GM19438 (cell line): ENCODE measurements around the gene CADPS2.
"Not testable (repeated sequence)": the region's sequence is repeated elsewhere in the genome, so short reads cannot be mapped to it uniquely, and the experiment has no call there.

Experiments
- ATAC-seq: cut with Tn5 transposase; IDR thresholded peaks from one replicate; pipeline ENCODE4 v1.9.1; 2021; ENCODE audit warnings: low read depth; ENCODE audit not compliant: unreplicated experiment

Gene CADPS2

DNA sequence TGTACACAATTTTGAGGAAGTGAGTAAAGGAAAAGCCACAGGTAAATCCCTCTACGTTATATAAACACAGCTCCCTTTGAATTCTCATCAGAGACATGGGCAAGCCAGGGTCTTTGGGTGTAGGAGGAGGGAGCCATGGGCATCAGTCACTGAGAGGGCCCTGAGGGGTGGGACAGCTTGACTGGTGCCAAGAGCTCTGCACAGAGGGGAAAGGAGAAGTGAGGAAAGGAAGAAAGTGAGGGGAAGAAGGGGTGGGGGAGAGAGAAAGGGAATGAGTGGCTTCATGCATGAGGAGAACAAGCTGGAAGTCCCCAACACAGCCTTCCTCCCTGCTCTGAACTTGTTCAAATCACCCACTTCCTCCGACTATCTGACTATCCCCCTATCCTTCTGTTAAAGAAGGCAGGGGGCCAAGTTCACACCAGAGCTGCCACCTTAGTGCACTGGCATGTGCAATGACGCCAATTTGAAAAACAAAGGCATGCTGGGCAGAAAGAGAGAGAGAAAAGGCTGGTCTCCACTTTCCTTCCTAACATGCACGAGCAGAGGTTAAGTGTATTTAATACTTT is 167.2 kb downstream of the CADPS2 start:
- ATAC-seq, result no peak

DNA sequence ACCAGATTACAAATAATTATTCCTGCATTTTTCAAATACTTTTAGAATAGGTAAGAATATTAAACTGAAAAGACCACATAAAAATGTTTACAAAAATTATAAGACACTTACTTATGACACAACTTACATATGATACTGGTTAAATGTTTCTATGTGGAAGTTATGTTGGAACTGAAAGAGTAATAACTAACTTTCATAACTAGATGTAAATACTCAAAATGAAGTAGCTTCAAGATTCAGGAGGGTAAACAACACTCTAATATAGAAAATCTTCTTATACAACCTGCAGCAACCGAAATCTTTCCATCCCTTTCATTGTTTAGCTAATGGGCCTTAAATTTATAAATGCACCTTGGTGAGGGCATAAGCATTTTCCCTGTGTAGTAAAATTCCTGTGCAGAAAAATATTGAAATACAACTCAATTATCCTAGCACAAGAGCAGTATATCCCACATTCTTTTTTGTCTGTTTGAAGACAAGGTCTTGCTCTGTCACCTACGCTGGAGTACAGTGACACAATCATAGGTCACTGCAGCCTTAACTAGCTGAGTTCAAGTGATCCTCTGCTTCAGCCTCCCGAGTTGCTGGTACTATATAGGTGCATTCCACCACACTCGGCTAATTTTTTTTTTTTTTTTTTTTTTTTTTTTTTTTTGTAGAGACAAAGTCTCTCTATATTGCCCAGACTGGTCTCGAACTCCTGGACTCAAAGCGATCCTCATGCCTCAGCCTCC is 168.7 kb downstream of the CADPS2 start:
- ATAC-seq, result no peak

DNA sequence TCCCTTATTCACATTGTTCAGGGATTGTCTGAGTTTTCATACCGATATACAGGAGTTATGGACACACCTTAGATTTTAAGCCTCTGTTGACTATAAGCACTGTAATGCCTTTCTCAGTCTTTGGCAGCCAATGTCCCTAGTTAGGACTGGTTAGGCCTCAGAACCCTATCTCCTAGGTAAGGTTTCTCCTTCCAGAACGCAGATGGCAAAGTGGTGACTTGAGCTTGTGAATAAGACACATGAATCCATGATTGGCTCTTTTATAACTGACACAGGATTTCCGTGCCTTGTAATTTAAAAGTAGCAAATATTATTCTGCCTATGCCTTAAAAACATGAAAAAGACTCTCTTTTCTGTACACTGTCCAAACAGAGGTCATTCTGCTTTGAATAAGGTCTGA is 171.1 kb downstream of the CADPS2 start:
- no peak for ATAC-seq

DNA sequence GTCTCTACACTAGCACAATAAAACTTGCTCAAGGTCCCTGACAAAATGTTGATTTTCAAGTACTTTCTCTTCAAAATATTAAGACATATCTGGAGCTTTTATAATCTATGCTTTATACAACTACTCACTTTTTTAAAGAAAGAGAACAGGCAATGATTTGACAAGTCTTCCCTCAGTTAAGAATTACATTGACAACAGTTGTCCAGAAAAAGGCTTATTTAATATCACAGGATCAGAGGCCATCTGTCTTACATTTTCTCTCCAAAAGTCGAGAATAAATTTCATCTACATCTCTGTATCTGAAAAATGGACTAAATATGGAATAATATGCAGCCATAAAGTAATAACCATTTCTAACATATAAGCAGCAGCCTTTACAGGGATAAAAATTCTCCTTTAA is 175.3 kb downstream of the CADPS2 start:
- no peak for ATAC-seq

DNA sequence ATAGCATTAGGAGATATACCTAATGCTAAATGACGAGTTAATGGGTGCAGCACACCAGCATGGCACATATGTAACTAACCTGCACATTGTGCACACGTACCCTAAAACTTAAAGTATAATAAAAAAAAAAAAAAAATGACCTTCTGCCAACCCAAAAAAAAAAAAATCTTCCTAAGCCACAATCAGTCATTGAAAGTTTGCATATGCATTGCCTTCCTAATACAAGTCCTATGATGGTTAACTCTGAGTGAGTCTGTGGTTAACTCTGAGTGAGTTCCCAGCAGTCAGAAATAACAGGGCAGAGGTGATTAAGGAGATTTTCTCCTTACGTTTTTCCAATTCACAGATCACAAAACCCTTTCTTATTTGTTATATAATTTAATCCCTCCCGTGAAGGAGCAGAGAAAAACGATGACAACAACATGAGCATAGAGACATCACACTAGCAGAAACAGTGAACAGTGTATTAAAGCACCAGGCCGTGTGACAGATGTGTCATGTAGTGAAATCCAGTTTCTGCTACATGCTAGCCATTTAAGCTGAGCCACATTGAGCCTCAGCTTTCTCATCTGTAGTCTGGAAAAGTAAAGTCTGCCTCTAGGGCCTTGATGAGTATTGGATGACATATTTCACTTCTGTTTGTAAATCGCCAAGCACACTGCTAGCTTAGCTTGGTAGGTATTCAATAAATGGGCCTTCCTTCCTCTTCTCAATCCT is 176.2 kb downstream of the CADPS2 start:
- no peak for ATAC-seq

DNA sequence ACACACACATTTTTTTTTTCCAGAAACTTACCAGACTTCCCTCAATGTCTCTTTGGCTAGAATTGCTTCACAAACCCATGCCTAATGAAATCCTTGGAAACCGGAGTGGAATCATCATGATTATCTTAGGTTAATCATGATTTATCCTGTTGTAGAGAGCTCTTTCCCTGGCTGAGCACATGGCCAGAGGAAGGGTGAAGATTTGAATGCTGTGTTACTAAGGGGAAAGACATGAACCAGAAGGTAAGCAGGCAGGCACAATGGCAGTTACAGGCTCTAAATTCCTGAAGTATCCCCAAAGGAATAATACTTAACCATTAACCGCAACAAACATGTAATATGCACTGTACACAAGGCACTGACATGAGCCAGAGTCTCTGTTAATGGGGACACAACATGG is 179.4 kb downstream of the CADPS2 start:
- ATAC-seq, result no peak

DNA sequence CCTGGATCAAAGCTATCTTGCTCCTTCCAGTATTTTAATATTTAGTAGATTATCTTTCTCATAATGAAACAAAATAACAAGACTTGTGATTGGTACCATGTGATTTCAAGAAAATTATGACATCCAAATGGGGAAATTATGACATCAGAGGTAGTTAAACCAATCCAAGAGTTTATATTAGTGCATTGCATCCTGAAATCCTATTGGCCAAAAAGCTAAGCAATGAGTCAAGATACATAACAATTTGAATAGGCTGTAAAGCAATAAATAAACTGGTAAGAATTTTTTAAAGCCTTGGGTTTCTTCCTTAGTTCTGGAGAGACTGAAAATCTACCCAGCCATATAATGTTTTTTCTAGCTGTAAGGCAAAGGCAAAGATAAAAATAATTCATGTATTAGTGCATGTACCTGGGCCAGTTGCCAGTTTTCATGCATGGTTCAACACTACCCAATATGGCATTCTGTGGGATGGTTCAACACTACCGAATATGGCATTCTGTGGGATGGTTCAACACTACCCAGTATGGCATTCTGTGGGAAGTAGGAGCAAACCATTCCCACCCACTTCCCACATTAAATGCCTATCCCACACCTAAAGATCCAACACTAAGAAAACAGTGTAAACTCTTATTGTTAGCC is 183.3 kb downstream of the CADPS2 start, which contains the start of gene RNF148:
TSS of gene RNF148 (minus strand) at position 51 of the 639 bp plus-strand sequence. CDS start 172 bp downstream, outside the sequence.
- no peak for ATAC-seq

DNA sequence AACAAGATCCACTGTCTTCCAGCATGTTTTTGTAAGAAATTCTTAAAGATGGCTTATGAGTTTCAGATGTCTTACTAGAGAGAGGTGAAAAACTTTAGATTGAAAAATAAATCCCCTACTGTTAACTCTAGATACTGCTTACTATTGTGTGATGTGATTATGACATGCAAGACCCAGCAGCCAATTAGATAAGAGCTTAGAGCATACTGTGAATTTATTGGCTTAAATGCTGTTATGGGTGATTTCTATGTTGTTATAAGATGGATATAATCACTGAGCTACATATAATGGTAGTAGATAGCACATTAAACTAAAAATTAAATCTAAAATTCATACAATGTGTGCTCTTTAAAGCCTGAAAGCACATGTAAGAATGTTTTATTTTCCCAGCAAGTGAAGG is 187.2 kb downstream of the CADPS2 start, which contains the start of gene RNF133:
TSS of gene RNF133 (minus strand) at position 101 of the 400 bp plus-strand sequence. CDS start 199 bp downstream, outside the sequence.
- ATAC-seq, result no peak

DNA sequence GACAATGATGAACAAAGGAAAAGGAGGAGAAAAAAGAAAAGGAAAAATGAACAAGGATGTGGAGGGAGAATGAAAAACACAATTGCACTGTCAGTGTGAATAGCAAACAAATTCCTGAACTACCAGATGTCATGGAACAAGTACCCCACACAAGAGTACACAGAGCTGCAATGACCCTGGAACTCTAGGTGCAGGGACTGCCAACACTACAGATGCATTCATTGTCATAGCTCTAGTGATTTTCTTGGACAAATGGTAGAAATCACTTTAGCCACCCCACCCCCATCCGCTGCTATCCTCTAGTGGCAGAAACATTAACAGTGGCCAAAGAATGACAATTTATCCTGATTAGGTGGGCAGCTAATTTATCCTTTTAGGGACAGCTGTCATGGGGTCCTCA is 190.4 kb downstream of the CADPS2 start:
- no peak for ATAC-seq

DNA sequence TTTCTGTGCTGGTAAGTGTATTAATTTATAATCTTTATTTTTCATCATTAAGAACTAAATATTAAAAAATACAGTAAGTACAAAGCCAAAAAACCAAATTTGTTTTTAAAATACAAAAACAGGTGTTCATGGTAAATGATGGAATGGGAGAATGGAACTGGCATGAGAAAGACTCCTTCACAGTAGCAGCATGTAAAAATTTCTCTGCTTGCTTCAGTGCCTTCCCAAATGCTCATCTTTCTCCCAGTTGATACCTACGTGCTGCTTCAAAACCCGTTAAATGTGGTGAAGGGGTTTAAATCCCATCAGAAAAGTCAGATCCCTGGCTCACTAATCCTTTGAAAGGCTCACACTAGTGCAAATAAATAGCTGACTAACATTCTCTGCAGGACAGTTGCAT is 191.6 kb downstream of the CADPS2 start:
- no peak for ATAC-seq

DNA sequence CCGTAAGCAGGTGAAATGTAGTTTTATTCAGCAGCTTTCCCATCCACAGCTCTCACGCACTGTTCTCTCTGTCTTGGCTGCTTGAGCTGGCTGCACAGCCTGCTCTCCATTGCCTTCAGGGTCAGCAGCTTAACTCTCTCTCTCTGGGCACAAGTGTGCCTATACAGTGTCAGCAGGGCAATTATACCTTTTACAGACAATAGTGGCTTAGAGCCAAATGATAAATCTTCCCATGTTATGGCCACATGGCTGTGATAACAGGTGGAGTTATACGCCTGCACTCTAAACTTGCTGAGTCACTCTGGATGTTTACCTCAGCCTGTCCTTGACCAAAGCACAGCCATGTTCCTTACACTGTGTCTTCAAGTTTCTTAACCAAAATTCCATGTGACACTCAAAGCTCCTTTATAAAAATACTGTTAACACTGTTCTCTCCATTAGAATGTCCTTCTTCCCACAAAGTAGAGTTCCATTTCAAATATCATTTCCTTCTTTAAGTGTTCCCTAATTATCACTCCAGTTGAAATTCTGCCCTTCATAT is 193.4 kb downstream of the CADPS2 start:
- no peak for ATAC-seq

DNA sequence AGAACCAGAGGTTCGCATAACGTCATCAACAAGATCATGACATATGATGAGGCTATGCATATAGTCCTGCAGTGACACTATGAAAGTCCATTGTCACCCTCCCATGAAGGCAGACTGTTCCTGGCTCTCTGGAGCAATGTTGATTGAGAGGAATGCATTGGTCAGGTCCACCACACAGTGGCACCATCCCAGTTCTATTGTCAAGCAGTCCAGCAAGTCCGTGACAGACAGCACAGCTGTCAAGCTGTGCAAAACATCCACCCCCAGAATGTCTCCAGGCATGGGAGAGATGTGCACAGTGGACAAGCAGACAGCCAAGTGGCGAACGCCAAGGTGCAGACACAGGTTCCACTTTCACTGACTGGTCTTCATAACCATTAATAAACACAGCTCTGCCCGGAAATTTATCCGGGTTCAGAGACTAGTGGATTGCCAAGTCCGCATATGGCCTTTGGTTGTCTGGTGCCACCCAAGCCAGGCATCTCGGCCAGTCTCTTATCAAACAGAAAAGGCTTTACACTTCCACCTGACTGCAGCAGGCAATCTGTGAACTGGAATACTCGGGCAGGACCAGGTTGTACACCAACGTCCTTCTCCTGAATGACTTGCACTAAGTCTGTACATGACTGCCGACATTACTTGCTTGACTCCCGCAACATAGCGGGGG is 194.6 kb downstream of the CADPS2 start:
- no peak for ATAC-seq

DNA sequence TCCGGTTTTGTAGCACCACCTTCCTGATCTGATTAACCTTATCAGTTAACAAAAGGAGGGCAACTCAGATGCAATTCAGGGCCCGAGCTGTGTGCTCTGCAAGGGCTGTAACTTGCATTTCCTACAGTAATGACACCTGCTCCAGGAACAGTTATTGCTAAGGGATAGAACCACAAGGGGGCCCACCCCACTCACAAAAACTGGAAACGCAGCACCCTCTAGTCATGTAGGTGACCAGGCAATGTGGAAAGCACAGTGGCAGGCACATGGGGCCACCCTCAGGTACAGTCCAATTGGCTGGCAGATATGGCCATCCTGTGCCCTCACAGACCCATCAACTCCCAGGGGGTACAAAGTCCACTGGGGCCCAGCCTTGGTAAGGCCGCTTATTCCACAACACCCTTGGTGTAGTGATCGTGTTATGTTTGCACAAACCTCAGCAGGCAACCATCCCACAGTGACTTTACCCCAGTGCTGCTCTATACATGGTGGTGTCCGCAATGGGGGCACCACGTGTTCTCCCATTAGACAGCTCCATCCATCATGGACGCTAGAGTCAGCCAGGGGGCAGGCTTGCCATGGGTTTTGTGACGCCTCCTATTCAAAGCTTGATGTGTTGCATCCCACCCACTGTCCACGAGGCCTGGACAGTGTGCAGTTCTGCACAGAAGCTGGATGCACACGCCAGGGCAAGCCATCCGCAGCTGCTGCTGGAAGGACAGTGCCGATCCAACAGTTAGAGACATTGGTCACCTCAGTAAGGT is 196.7 kb downstream of the CADPS2 start:
- no peak for ATAC-seq

DNA sequence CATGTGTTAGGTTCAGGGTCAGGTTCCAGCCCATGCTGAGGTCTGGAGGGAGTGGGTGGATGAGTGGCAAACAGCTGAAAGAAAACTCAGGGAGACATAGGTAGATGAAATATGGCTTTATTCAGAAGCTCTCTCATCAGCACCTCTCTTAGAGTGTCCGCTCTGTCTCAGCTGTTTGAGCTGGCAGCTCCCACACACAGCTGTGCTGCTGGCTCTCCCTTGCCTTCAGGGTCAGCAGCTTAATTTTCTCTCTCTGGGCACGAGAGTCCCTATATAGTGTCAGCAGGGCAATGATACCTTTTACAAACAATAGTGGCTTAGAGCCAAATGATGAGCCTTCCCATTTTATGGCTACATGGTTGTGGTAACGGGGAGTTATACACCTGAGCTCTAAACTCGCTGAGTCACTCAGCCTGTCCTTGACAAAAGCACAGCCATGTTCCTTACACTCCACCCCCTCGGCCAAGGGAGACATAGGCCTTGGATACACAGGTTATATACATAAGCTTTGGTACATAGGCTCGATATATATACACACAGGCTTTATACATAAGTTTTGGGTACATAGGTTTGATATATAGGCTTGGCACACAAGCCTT is 197.8 kb downstream of the CADPS2 start:
- no peak for ATAC-seq

DNA sequence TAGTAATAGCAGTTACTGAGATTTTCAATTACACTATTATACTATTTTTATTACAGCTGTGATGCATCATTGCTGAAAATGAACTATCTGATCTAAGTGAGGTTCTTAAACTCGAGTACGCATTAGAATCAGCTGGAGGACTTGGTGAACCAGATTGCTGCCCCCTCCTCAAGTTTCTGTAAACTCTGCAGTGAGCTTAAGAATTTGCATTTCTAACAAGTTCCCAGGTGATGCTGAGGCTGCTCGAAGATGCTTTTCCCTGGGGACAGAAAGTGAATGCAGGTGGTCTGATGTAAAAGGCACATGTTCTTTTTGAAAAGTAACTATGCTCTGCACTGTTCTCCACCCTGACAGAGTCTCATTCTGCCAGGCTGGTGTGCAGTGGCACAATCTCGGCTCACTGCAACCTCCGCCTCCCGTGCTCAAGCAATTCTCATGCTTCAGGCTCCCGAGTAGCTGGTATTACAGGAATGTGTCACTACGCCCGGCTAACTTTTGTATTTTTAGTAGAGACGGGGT is 199.8 kb downstream of the CADPS2 start:
- ATAC-seq, result no peak

DNA sequence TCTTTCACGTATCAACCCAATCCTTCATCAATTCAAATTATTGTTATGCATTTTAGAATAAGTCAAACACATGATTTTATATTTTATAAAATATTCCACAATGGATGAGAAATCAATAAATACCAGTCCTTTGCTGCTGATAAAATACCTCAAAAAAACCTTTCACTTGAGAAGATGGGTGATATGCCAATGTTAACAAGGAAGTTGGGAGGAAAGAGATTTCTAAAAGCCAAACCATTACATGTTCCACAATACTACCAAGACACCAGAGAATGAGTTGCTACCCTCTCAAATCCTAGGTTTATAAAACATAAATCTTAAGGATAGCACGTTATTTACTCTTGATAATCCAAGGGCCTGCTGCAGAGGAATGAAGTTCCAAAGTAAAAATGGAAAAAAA is 201.8 kb downstream of the CADPS2 start:
- no peak for ATAC-seq

DNA sequence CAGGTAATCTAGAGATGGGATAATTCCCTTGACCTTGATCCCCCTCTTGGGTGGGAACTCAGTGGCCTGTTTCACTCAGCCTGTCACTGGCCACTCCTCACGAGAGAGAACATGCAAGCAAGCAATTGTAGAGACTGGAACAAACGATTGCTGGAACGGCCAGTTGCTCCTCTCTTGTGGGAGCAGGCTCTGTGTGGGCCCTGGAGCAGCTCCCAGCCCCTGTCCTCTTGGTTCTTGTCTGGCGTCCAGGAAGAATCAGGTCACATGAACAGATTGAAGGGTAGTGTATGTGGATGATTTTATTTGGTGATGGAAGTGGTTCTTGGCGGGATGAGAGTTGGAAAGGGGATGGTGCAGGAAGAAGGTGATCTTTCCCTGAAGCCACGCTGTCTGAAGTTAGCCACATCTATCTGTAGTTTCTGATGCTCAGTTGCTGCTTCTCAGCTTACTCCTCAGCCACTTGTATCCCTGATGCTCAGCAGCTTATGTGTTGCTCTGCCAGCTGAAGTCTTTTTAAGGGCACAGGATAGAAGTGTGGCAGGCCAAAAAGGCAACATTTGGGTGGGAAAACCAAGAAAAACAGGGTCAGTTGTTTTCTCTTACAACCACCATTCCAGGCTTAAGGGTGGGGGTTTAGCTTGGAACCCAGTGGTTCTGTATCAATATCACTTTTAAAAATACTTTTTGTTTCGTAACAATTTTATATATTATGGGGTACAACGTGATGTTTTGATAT is 203.3 kb downstream of the CADPS2 start:
- ATAC-seq, result no peak

DNA sequence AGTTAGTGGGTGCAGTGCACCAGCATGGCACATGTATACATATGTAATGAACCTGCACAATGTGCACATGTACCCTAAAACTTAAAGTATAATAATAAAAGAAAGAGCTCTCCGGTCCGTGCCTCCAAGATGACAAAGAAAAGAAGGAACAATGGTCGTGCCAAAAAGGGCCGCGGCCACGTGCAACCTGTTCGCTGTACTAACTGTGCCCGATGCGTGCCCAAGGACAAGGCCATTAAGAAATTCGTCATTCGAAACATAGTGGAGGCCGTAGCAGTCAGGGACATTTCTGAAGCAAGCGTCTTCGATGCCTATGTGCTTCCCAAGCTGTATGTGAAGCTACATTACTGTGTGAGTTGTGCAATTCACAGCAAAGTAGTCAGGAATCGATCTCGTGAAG is 205.1 kb downstream of the CADPS2 start:
- ATAC-seq, result not testable (repeated sequence)
